Stimulated activated naive CD8-positive, alpha-beta T cell treated with anti-CD3 and anti-CD28 coated beads, Interleukin-15, amount 100 ng/mL, for 72 hours (primary cell): ENCODE data around the gene TCEANC.
"Not testable (repeated sequence)": the region's sequence is repeated elsewhere in the genome, so short reads cannot be mapped to it uniquely, and the experiment has no call there.

ENCODE experiments used
- ATAC-seq: fragments of 150-1000 bp; cut with Tn5 transposase; 2 replicates; pipeline ENCODE4 v1.10.0; 2021; ENCODE audit warnings: mild to moderate bottlenecking, moderate library complexity
- DNase-seq, 2 donors: peaks; one replicate each; pipeline ENCODE4 v3.0.0; 2021 to 2022
- H3K27ac Mint-ChIP-seq, 2 donors: one replicate each; pipeline ENCODE4 v1.8.0; 2022; ENCODE audit warnings: mild to moderate bottlenecking in 2 of 2, mixed read lengths in 2 of 2, moderate library complexity in 2 of 2
- H3K27me3 Mint-ChIP-seq: one replicate; pipeline ENCODE4 v1.8.0; 2022; ENCODE audit warnings: mixed read lengths
- H3K4me1 Mint-ChIP-seq: one replicate; pipeline ENCODE4 v1.8.0; 2022; ENCODE audit warnings: mild to moderate bottlenecking, mixed read lengths
- H3K4me3 Mint-ChIP-seq, 2 donors: one replicate each; pipeline ENCODE4 v1.8.0; 2022; ENCODE audit warnings: mild to moderate bottlenecking in 2 of 2, mixed read lengths in 2 of 2, moderate library complexity in 1 of 2
- H3K9me3 Mint-ChIP-seq, 2 donors: one replicate each; pipeline ENCODE4 v1.8.0; 2022; ENCODE audit warnings: mixed read lengths in 2 of 2

TCEANC gene

DNA sequence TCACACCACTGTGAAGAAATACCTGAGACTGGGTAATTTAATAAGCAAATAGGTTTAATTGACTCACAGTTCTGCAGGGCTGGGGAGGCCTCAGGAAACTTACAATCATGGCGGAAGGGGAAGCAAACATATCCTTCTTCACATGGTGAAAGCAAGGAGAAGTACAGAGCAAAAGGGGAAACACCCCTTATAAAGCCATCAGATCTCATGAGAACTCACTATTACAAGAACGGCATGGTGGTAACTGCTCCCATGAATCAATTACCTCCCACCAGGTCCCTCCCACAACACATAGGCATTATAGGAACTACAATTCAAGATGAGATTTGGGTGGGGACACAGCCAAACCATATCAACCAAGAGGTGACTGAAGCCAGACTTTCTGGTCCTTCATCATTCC is 4.6 kb upstream of the TCEANC start:
- peaks cover 26% of the 10 kb centered on the region for H3K4me1 Mint-ChIP-seq
- not testable (repeated sequence) for H3K4me3 Mint-ChIP-seq, DNase-seq, H3K9me3 Mint-ChIP-seq, H3K27ac Mint-ChIP-seq, H3K27me3 Mint-ChIP-seq, ATAC-seq

DNA sequence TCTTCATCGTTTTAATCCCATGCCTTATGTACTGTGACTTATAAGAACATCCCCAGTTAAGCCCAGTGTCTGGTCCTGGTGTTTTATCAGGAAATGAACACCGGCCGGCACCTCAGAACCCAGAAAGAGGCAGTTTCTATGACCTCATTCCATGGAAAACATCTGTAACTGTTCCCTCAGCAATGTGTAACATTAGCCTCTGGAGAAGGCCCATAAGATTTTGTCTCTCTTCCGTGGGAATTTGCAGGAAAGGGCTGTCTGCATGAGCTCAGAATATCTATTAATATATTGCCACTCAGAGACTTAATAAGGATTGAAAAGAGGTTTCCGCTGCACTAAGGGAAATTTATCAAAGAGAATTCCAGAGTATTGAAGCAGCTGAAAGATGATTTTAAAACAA is 3.1 kb upstream of the TCEANC start:
- Mint-ChIP-seq H3K4me1 (peaks cover 30% of the 10 kb centered on the region), H3K4me3 (no peak overlapping the region), H3K27me3 (no peaks in the 10 kb centered on the region), H3K9me3 (no peaks in the 10 kb centered on the region), H3K27ac (no peak overlapping the region)
- DNase-seq: no peak
- no peak for ATAC-seq

DNA sequence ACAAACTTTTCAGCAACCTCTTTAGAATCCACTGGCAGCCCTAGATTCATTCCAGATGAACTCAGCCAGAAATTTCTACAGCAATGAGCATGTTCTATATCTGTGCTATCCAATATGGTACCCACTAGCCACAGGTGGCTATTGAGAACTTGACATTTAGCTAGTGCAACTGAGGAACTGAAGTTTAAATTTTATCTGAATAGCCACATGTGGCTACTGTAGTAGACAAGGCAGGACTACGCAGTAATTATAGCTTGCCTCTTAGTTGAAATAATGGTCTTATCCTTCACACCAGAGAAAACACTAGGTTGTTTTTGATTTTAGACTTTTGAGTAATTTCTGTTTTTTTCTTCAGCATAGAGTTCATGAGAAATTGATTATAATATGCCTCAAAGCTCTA is 2.6 kb upstream of the TCEANC start:
- Mint-ChIP-seq H3K9me3 (no peaks in the 10 kb centered on the region), H3K4me1 (peaks cover 35% of the 10 kb centered on the region), H3K4me3 (no peak overlapping the region), H3K27ac (no peak overlapping the region), H3K27me3 (no peaks in the 10 kb centered on the region)
- no peak for DNase-seq
- ATAC-seq: no peak

DNA sequence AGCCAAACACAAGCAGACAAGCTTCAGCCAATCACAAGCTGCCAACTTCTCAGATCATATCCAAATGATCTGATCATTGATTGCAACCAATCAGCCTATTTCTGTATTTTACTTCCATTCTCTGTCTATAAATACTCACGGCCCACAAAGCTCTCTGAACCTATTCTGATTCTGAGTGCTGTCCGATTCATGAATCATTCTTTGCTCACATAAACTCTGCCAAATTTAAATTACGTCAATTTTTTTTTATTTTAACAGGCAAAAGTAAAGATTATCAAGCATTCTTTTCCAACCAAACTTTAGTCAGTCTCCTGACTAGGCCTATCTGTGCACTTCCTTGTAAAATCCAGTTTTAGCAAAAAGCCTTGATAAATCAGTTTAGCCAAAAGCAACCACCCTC is 1.8 kb upstream of the TCEANC start:
- DNase-seq (no peak), ATAC-seq (no peak)
- peaks cover 36% of the 10 kb centered on the region for H3K4me1 Mint-ChIP-seq
- H3K4me3 Mint-ChIP-seq: no peak overlapping the region
- H3K27ac Mint-ChIP-seq: no peak overlapping the region
- no peaks in the 10 kb centered on the region for H3K9me3 Mint-ChIP-seq
- H3K27me3 Mint-ChIP-seq: no peaks in the 10 kb centered on the region

DNA sequence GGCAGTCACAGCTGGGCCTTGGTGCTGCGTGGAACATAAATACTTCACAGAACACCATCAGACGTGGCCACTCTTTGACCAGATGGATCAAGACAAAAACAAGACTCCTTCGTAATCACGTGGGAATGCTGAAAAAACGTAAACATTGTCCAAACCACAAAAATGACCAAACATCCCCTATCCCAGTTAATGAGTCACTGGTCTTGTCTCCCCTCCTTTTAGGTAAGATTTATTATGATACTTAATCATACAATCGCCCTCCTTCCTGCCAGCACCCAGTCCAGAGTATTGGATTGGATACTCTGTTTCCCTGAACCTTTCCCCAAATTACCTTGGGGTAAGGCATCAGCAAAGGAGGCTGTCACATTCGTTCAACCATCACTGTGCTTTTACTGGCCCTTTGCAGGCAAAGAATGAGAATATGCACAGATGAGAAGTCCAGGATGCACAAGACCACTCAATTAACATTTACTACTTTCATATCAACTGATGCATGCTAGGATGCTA is 601 bp upstream of the TCEANC start:
- Mint-ChIP-seq H3K27ac (peak overlapping the region in 1 of 2 donors; percentile 25), H3K9me3 (no peaks in the 10 kb centered on the region), H3K4me3 (peak overlapping the region; percentile 76 to 82), H3K27me3 (no peaks in the 10 kb centered on the region), H3K4me1 (peaks cover 25% of the 10 kb centered on the region)
- no peak for ATAC-seq
- no peak for DNase-seq

GRCh38 chrX:13654116-13654515 is 1.2 kb downstream of the TCEANC start:
- H3K9me3 Mint-ChIP-seq: no peaks in the 10 kb centered on the region
- peak overlapping the region in 1 of 2 donors; percentile 76 for H3K4me3 Mint-ChIP-seq
- no peak overlapping the region for H3K27ac Mint-ChIP-seq
- no peak for ATAC-seq
- H3K27me3 Mint-ChIP-seq: no peaks in the 10 kb centered on the region
- H3K4me1 Mint-ChIP-seq: peaks cover 27% of the 10 kb centered on the region
- no peak for DNase-seq

DNA sequence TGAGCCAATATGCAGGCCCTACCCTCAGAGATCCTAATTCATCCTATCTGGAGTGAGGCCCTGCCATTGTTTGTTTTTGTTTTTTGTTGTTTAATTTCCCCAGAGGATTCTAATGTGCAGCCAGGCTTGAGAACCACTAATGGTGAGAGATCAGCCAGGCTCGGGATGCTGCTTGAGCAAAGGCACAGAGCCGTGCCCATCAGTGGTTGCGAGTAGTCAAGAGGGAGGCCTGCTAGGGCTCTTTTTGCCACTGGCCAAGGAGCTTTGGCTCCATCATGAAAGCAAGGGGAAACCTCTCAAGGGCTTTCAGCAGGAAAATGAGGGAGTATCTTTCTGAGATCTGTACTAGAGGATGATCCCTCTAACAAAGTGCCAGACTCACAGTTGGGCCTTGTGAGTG is 2.7 kb downstream of the TCEANC start:
- H3K27me3 Mint-ChIP-seq: no peaks in the 10 kb centered on the region
- peak overlapping the region in 1 of 2 donors; percentile 80 for H3K27ac Mint-ChIP-seq
- peaks cover 28% of the 10 kb centered on the region for H3K4me1 Mint-ChIP-seq
- H3K4me3 Mint-ChIP-seq: no peak overlapping the region
- no peaks in the 10 kb centered on the region for H3K9me3 Mint-ChIP-seq
- DNase-seq (no peak), ATAC-seq (no peak)

DNA sequence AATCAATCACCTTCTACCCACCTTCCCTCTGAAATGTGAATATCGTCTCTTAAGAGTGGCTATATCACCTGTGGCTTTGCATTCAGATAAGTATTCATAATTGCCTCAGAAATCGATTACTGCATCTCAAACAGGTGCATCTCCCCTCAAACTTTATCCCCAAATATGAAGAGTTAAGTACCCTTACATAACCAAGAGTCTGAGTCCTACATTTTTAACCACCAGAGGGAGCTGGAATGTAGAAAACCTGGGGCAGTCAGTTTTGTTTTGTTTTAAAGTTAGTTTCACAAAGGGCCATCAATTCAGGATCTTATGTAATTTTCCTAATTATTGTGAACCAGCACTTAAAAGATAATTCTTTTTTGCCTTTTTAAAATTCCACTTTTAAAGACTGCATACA is 5.7 kb downstream of the TCEANC start:
- peak overlapping the region in 1 of 2 donors; percentile 76 for H3K27ac Mint-ChIP-seq
- ATAC-seq (no peak), DNase-seq (no peak)
- H3K9me3 Mint-ChIP-seq: no peaks in the 10 kb centered on the region
- no peaks in the 10 kb centered on the region for H3K27me3 Mint-ChIP-seq
- H3K4me1 Mint-ChIP-seq: peaks cover 33% of the 10 kb centered on the region
- H3K4me3 Mint-ChIP-seq: no peak overlapping the region

GRCh38 chrX:13659063-13659462 is 6.1 kb downstream of the TCEANC start:
- Mint-ChIP-seq H3K9me3 (no peaks in the 10 kb centered on the region), H3K27ac (no peak overlapping the region), H3K4me1 (peaks cover 33% of the 10 kb centered on the region), H3K4me3 (no peak overlapping the region), H3K27me3 (no peaks in the 10 kb centered on the region)
- ATAC-seq (no peak), DNase-seq (no peak)

DNA sequence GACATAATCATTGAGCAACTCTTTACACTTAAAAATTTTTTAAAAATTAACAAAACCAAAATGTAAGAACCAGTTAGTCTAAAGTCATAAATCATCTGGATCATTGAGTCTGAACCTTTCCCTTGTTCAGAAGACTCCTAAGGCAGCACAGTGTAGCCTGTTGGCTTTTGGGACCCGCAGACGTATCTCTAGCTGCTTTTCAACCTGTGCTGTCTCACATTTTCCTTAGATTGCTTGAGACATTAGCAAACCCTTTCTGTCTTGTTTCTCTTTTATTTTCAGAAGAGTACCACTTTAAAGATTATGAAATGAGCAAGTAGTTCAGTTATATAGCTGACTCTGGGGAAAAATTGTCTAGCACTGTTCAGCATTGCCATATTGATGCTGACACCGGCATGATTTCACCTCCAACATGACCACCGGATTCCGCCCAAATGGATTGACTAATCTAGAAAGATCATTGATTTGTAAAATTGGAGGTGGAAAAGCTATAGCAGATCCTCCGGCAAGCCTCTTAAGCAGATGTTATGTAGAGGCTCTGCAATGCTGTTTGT is 8.9 kb downstream of the TCEANC start:
- DNase-seq: no peak
- H3K4me3 Mint-ChIP-seq: no peak overlapping the region
- H3K27me3 Mint-ChIP-seq: no peaks in the 10 kb centered on the region
- H3K4me1 Mint-ChIP-seq: peaks cover 22% of the 10 kb centered on the region
- no peaks in the 10 kb centered on the region for H3K9me3 Mint-ChIP-seq
- H3K27ac Mint-ChIP-seq: no peak overlapping the region
- ATAC-seq: no peak

GRCh38 chrX:13662355-13662791 is 9.4 kb downstream of the TCEANC start:
- DNase-seq (no peak), ATAC-seq (no peak)
- Mint-ChIP-seq H3K27ac (no peak overlapping the region), H3K27me3 (no peaks in the 10 kb centered on the region), H3K9me3 (no peaks in the 10 kb centered on the region), H3K4me3 (no peak overlapping the region), H3K4me1 (peaks cover 25% of the 10 kb centered on the region)

- Mint-ChIP-seq H3K4me3 (no peak overlapping the region), H3K27me3 (no peaks in the 10 kb centered on the region), H3K9me3 (no peaks in the 10 kb centered on the region), H3K4me1 (peaks cover 18% of the 10 kb centered on the region), H3K27ac (peak overlapping the region in 1 of 2 donors; percentile 12)
- no peak for ATAC-seq
- no peak for DNase-seq
These were observed 11.1 kb downstream of the TCEANC start for GRCh38 chrX:13664020-13664419.

DNA sequence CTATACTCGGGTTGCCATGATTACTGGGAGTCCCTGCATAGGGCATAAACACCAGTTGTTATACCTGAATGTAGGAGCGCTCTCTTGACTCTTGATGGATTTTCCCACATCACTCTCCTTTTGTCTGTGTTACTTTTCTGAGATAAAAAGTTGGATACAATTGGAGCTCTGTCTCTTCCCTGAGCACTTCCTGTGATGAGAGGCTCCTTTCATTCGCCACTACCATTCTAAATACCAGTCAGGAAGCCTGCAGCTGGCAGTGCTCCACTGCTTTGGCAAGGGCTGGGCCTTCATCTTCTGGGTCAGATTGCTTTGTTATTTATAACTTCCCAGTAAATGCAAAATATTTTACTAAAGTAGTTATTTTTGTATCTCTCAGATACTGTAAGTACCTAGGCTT is 13.9 kb downstream of the TCEANC start:
- ATAC-seq: no peak

DNA sequence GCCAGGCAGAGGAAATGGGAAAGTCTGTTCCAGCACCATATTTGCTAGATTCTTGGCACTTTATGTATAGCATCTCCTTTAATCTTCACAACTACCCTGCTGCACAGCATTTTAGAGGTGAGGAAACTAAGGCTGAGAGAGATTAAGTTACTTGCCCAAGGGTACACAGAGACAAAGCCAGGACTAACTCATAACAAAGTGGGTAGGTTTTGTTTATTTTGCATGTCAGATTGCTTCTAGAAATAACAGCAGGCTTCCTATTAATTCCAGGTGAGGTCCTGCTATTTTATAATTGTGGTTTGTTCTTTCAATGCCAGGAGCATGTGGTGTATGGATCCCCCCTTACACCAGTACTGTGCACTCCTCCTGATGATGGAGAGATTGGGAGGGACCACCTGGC is 15.0 kb downstream of the TCEANC start:
- DNase-seq (no peak), ATAC-seq (no peak)
- Mint-ChIP-seq H3K27ac (no peak overlapping the region), H3K4me1 (peaks cover 27% of the 10 kb centered on the region), H3K9me3 (no peaks in the 10 kb centered on the region), H3K4me3 (no peak overlapping the region), H3K27me3 (no peaks in the 10 kb centered on the region)

More for the DNA sequence above, 13.9 kb downstream of the TCEANC start:
- H3K27ac Mint-ChIP-seq: no peak overlapping the region
- H3K4me1 Mint-ChIP-seq: peaks cover 37% of the 10 kb centered on the region
- no peak for DNase-seq
- no peaks in the 10 kb centered on the region for H3K27me3 Mint-ChIP-seq
- no peaks in the 10 kb centered on the region for H3K9me3 Mint-ChIP-seq
- no peak overlapping the region for H3K4me3 Mint-ChIP-seq

DNA sequence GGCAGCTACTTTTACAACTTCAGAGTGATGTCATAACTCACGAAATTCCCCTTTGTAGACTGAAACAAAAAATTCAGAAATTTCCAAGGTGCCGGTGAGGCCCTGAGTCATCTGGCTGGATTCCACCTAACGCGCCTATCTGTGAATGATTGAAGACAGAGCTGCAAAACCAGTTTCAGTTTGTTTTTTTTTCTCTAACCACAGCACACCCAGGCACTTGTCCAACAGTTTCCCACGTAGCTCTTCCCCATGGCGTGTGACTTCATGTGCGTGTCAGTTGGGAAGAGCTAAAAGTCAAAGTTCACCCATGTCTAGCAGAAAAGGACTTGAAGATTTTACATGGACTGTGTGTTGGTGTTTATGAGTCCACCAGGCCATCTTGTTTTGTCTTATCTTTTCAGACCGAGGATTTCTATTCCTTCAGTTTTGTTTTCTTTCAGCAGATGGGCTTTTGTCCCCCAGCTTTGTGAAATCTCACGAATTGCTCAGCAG is 16.4 kb downstream of the TCEANC start:
- Mint-ChIP-seq H3K9me3 (no peaks in the 10 kb centered on the region), H3K27ac (peak overlapping the region; percentile 87 to 92), H3K27me3 (no peaks in the 10 kb centered on the region), H3K4me1 (peaks cover 27% of the 10 kb centered on the region), H3K4me3 (peak overlapping the region; percentile 49 to 68)
- peak; percentile 33 to 71 for DNase-seq
- peak; percentile 94 for ATAC-seq

GRCh38 chrX:13669755-13670154 is 16.8 kb downstream of the TCEANC start:
- Mint-ChIP-seq H3K4me3 (peak overlapping the region; percentile 49 to 68), H3K27ac (peak overlapping the region; percentile 87 to 92), H3K4me1 (peaks cover 27% of the 10 kb centered on the region)
- H3K9me3 Mint-ChIP-seq, H3K27me3 Mint-ChIP-seq, DNase-seq, ATAC-seq: not testable (repeated sequence)

DNA sequence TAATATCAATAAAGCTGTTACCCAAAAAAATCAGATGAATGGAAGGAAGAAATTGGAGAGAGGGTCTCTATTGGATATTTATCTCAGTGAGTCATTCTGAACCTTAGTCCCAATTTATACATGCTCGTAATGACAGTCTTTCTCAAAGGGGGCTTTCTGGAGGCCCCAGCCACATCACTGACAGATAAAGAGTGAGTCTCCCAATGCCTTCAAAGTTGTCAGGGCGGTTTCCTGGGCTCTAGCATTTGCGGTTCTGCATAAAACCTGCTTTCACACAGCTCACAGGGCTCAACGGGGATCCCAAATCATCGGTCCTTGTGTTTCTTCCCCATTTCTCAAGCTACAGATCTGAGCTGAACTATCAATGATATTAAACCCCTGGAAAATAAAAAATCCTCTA is 17.3 kb downstream of the TCEANC start:
- no peak for ATAC-seq
- Mint-ChIP-seq H3K27me3 (no peaks in the 10 kb centered on the region), H3K4me1 (peaks cover 27% of the 10 kb centered on the region), H3K4me3 (peak overlapping the region in 1 of 2 donors; percentile 68), H3K9me3 (no peaks in the 10 kb centered on the region), H3K27ac (no peak overlapping the region)
- no peak for DNase-seq
